IPS-15b (cell line): ENCODE measurements around the gene SLC25A38.
"Not testable (repeated sequence)": the region's sequence is repeated elsewhere in the genome, so short reads cannot be mapped to it uniquely, and the experiment has no call there.

Experiments used
- H3K27me3 ChIP-seq: one replicate; pipeline ENCODE4 v1.6.1; 2013; ENCODE audit warnings: low read length; ENCODE audit not compliant: control insufficient read depth, insufficient read depth
- H3K36me3 ChIP-seq: one replicate; pipeline ENCODE4 v1.6.1; 2013; ENCODE audit warnings: low read length; ENCODE audit not compliant: control insufficient read depth, insufficient read depth
- H3K4me1 ChIP-seq: one replicate; pipeline ENCODE4 v1.6.1; 2013; ENCODE audit warnings: mild to moderate bottlenecking, low read length; ENCODE audit not compliant: control insufficient read depth, insufficient read depth
- H3K4me3 ChIP-seq: one replicate; pipeline ENCODE4 v1.5.1; 2013; ENCODE audit warnings: low read depth, low read length
- H3K9ac ChIP-seq: one replicate; pipeline ENCODE4 v1.6.1; 2013; ENCODE audit warnings: low read depth, mild to moderate bottlenecking, low read length
- H3K9me3 ChIP-seq: one replicate; pipeline ENCODE4 v1.6.1; 2013; ENCODE audit warnings: mild to moderate bottlenecking, low read length; ENCODE audit not compliant: control insufficient read depth, insufficient read depth

The SLC25A38 gene

DNA sequence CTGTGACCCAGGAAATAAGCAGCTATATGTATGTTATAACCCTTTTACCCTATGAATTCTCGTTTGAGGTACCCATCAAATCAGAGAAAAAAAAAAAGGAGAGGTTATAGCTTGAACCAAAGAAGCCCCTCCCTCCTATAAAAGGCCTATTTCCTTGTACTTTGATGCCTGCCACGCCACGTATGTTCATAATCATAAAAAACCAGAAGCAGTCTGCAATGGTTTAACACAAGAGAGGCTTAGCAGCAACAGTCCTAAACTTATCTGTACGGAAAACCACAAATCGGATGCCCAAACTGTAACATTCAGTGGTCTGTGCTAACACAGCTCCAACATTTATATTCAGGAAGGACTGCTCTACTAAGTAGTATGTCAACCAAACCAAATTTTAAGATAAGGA, 32.5 kb upstream of the SLC25A38 start:
- H3K4me3 ChIP-seq = no peak overlapping the region
- H3K9me3 ChIP-seq = no peaks in the 10 kb centered on the region
- no peak overlapping the region for H3K9ac ChIP-seq
- peaks cover 14% of the 10 kb centered on the region for H3K4me1 ChIP-seq
- H3K27me3 ChIP-seq = no peaks in the 10 kb centered on the region
- no peaks in the 10 kb centered on the region for H3K36me3 ChIP-seq

DNA sequence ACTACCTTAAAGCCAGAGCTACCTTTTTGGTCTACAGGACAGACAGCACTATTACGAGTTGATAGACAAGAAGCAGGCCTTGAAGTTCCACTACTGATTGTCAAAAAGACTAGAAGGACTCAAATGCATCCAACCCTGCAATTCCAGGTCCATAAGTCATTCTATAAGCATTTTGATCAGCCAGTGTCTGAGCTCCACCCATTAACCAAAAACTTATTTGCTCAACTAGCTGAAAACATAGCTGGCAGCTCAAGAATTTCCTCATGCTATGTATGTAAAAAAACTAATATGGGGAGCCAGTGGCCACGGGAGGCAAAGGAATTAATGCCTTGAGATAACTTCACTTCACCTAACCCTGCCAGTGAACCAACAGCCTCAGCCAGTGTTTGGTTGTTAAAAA, 32.0 kb upstream of the SLC25A38 start:
- not testable (repeated sequence) for H3K9ac ChIP-seq, H3K9me3 ChIP-seq, H3K27me3 ChIP-seq, H3K36me3 ChIP-seq, H3K4me3 ChIP-seq
- H3K4me1 ChIP-seq = peaks cover 14% of the 10 kb centered on the region

DNA sequence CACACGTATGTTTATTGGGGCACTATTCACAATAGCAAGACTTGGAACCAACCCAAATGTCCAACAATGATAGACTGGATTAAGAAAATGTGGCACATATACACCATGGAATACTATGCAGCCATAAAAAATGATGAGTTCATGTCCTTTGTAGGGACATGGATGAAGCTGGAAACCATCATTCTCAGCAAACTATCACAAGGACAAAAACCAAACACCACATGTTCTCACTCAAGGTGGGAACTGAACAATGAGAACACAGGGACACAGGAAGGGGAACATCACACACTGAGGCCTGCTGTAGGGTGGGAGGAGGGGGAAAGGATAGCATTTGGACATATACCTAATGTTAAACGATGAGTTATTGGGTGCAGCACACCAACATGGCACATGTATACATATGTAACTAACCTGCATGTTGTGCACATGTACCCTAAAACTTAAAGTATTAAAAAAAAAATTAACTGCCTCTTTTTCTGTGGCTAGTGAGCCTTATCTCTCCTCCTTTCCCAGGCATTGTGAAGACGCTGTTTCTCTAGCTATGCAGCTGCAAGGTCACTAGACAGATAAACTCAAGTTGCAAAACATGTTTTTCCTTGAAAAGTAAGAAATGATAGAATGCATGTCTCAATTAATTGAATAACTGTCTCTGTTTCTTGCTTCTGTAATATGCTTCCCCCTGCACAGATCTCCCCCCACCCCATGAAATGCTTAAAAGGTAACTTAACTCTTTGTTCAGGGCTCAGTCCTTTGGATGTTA, 29.8 kb upstream of the SLC25A38 start:
- not testable (repeated sequence) for H3K27me3 ChIP-seq, H3K36me3 ChIP-seq, H3K9me3 ChIP-seq, H3K4me3 ChIP-seq, H3K9ac ChIP-seq, H3K4me1 ChIP-seq

DNA sequence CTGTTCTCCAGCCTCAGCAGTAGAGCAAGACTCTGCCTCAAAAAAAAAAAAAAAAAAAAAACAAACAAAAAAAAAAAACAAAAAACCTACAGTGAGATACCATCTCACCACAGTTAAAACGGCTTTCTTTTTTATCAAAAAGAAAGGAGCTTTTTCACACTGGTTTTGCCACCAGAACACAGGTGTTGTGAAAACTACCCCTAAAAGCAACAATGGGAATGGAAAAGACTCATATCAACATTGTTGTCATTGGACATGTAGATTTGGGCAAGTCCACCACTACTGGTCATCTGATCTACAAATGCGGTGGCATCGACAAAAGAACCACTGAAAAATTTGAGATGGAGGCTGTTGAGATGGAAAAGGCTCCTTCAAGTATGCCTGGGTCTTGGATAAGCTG, 24.8 kb upstream of the SLC25A38 start:
- Histone ChIP-seq H3K36me3 (no peaks in the 10 kb centered on the region), H3K4me3 (no peak overlapping the region), H3K4me1 (no peaks in the 10 kb centered on the region), H3K9ac (no peak overlapping the region), H3K27me3 (no peaks in the 10 kb centered on the region), H3K9me3 (no peaks in the 10 kb centered on the region)

DNA sequence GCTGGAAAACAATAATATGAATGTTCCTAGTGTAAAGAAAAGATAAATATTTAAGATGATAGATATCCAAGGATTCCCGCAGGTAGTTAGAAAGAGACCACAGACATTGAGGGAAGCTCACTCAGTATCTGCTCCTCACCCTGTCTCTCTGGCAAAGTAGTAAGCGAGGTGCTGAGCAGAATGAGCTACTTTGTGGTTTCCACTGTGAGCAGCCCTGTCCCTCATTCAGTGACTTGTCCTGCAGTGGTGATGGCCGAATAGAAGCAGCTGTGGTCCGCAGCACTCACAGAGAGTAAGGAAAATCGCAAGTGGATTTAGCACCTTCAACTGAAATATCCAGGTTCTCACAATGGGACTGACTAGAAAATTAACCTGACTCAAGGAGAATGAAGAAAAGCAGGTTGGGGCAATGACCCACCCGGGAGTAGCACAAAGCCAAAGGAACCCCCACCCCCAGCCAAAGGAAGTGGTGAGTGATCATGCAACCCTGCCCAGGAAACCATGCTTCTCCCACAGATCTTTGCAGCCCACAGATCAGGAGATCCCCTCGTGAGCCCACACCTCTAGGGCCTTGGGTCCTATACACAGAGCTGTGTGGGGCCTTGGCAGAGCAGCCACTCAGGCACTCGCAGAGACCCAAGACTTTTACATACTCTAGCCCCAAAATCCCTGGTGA, 21.8 kb upstream of the SLC25A38 start:
- no peaks in the 10 kb centered on the region for H3K4me1 ChIP-seq
- H3K36me3 ChIP-seq = no peaks in the 10 kb centered on the region
- H3K4me3 ChIP-seq = no peak overlapping the region
- no peak overlapping the region for H3K9ac ChIP-seq
- H3K27me3 ChIP-seq = no peaks in the 10 kb centered on the region
- H3K9me3 ChIP-seq = no peaks in the 10 kb centered on the region

DNA sequence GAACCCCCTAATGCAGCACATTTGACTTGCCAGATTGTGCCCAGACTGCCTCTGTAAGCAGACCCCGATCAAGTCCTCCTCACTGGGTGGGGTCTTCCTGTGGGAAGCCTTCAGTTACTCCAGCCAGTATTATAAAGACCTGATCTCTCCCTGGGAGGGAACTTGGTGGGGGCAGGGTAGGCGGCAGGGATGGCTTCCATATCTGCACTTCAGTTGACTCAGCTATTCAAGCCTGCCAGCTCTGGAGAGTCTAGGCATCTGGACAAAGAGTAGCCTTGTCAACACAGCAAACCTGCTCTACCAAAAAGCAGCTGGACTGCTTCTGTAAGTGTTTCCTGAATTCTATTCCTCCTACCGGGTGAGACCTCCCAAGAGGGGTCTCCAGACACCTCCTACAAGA, 21.0 kb upstream of the SLC25A38 start:
- H3K36me3 ChIP-seq = no peaks in the 10 kb centered on the region
- H3K9me3 ChIP-seq = no peaks in the 10 kb centered on the region
- no peaks in the 10 kb centered on the region for H3K4me1 ChIP-seq
- H3K4me3 ChIP-seq = no peak overlapping the region
- H3K9ac ChIP-seq = no peak overlapping the region
- no peaks in the 10 kb centered on the region for H3K27me3 ChIP-seq

DNA sequence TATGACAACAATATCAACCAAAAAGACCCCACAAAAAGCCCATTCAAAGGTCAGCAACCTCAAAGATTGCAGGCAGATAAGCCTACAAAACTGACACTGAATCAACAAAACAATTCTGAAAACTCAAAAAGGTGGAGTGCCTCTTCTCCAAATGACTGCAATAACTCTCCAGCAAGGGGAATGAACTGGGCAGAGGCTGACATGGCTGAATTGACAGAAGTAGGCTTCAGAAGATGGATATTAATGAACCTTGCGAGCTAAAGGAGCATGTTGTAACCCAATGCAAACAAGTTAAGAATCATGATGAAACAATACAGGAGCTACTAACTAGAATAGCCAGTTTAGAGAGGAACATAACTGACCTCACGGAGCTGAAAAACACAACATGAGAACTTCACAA, 20.4 kb upstream of the SLC25A38 start:
- Histone ChIP-seq H3K36me3 (no peaks in the 10 kb centered on the region), H3K9me3 (no peaks in the 10 kb centered on the region), H3K4me1 (no peaks in the 10 kb centered on the region), H3K9ac (no peak overlapping the region), H3K27me3 (no peaks in the 10 kb centered on the region), H3K4me3 (no peak overlapping the region)

DNA sequence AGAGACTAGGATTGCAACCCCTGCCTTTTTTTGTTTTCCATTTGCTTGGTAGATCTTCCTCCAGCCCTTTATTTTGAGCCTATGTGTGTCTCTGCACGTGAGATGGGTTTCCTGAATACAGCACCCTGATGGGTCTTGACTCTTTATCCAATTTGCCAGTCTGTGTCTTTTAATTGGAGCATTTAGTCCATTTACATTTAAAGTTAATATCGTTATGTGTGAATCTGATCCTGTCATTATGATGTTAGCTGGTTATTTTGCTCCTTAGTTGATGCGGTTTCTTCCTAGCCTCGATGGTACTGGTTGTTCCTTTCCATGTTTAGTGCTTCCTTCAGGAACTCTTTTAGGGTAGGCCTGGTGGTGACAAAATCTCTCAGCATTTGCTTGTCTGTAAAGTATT, 12.7 kb upstream of the SLC25A38 start:
- H3K36me3 ChIP-seq, H3K27me3 ChIP-seq, H3K9me3 ChIP-seq, H3K4me3 ChIP-seq, H3K4me1 ChIP-seq, H3K9ac ChIP-seq: not testable (repeated sequence)

DNA sequence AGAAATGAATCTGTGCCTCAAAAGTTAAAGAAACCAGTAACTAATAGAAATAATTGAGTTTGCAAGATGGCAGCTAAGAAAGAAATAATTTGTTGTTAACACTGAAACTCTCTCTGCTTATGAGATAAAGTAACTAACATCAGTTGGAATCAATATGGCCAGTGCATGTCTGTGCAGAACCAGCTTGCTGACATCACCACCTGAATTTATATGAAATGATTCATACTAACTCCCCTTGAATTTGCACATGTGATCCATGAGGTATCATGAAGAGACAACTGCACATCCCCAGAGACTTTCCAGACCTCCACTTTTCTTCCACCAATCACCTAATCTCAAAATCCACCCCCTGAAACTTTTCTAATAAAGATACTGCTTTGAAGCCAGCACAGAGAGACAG, 10.3 kb upstream of the SLC25A38 start:
- Histone ChIP-seq H3K27me3 (no peaks in the 10 kb centered on the region), H3K4me3 (no peak overlapping the region), H3K9ac (no peak overlapping the region), H3K9me3 (peaks cover 7% of the 10 kb centered on the region), H3K36me3 (no peaks in the 10 kb centered on the region), H3K4me1 (peaks cover 13% of the 10 kb centered on the region)

DNA sequence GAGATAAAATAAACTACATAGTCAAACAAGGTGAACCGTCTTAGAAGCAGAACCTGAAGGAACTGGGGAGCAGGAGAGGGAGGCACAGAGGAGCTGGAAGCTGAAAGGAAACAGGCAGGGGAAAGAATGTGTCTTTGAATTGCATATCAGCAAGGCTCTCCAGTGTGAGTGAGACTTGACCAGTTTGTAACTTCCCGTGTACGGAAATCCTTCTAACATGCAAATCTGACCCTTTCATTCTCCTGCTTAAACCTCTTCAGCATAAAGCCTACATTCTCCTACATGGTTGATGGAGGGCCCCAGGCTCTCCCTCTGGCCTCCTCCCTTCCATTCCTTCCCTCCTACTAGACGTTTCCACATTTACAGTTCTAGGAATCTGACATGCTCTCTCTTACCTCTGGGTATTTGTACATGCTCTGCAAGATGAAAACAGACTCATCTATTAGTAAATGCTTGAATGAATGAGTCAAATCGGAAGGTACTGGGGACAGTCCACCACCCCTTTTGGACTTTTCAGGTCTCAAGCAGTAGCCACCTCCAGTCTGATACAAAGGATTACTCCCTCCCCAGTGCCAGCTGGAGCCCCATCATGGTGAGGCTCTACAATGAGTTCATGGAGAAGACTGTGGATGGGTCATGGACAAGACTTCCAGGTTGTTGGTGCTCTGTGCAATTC, 6.1 kb upstream of the SLC25A38 start:
- no peaks in the 10 kb centered on the region for H3K27me3 ChIP-seq
- H3K9me3 ChIP-seq = peaks cover 7% of the 10 kb centered on the region
- peaks cover 15% of the 10 kb centered on the region for H3K4me1 ChIP-seq
- no peak overlapping the region for H3K9ac ChIP-seq
- H3K36me3 ChIP-seq = no peaks in the 10 kb centered on the region
- no peak overlapping the region for H3K4me3 ChIP-seq

DNA sequence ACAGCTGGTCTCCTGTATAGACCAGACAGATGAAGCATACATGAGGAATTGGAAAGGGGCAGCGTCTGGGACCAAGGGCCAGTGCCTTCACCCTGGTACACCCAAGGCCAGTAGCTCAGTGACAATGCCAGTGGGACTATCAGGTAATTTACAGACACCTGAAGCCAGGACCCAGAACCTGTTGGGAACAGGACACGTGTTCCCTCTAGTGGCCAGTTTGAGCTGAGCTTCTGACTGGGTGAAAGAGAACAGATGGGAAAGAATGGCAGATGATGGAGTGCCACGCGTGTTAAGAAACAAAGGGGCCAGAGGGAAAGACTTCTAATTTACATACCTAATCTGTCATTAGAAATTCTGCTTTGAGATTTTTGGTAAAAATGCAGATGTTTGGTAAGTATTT, 5.1 kb upstream of the SLC25A38 start:
- H3K9ac ChIP-seq = no peak overlapping the region

More for the DNA sequence above, 5.1 kb upstream of the SLC25A38 start:
- Histone ChIP-seq H3K27me3 (no peaks in the 10 kb centered on the region), H3K4me1 (peaks cover 15% of the 10 kb centered on the region), H3K4me3 (no peak overlapping the region), H3K9me3 (peaks cover 1% of the 10 kb centered on the region), H3K36me3 (no peaks in the 10 kb centered on the region)
